Activated CD4-positive, alpha-beta T cell treated with anti-CD3 and anti-CD28 coated beads for 24 hours (primary cell): ENCODE measurements around the gene RHD.
"Not testable (repeated sequence)": the region's sequence is repeated elsewhere in the genome, so short reads cannot be mapped to it uniquely, and the experiment has no call there.

Experiments
- DNase-seq, 2 donors: peaks; one replicate each; pipeline ENCODE4 v3.0.0-alpha.2; 2020; ENCODE audit warnings: low read depth in 2 of 2

RHD gene

GRCh38 chr1:25272238-25272637 lies at the start of gene RHD:
Gene RHD, plus strand, starts transcription at chr1:25272509. Its CDS starts 39 bp downstream, at chr1:25272548.
- not testable (repeated sequence) for DNase-seq

- DNase-seq: no peak
These were observed 49.7 kb upstream of the RHD start for GRCh38 chr1:25222606-25223005.

DNA sequence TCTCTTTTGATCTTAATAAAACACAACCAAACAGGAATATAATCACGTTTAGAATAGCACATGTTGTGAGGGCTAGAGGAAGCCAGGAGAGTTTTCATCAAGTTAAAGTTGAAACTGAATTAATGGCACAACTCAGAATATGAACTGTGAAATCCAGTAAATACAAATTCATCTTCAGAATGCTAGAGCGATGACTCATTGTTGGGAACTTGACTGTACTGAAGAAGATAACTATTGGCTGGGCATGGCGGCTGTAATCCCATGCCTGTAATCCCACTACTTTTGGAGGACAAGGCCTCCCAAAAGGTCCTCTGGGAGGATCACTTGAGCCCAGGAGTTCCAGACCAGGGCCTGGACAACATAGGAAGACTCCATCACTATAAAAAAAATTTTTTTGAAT lies 48.8 kb upstream of the RHD start:
- DNase-seq: no peak

- DNase-seq: peak; percentile 83 to 87
These were observed 40.1 kb upstream of the RHD start, which contains the start of gene SYF2 for GRCh38 chr1:25232027-25232865. Gene SYF2, minus strand, starts transcription at chr1:25232502. Its CDS starts 35 bp downstream, at chr1:25232467.

- DNase-seq: peak in 1 of 2 donors; percentile 45
These were observed 39.2 kb upstream of the RHD start for GRCh38 chr1:25232866-25233784.

DNA sequence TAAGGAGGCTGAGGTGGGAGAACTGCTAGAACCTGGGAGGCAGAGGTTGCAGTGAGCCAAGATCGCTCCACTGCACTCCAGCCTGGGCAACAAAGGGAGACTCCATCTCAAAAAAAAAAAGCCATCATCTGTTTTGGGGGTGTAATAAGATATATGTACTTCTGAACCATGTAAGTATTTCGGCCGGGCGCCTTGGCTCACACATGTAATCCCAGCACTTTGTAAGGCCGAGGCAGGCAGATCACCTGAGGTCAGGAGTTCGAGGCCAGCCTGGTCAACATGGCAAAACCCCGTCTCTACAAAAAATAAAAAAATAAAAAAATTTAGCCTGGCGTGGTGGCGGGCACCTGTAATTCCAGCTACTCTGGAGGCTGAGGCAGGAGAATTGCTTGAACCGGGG lies 36.9 kb upstream of the RHD start:
- not testable (repeated sequence) for DNase-seq

- DNase-seq: not testable (repeated sequence)
These were observed 36.0 kb upstream of the RHD start for GRCh38 chr1:25236261-25236660.

GRCh38 chr1:25238046-25238445 lies 34.3 kb upstream of the RHD start:
- no peak for DNase-seq

- peak; percentile 82 to 91 for DNase-seq
These were observed 32.4 kb upstream of the RHD start for GRCh38 chr1:25239681-25240541.

DNA sequence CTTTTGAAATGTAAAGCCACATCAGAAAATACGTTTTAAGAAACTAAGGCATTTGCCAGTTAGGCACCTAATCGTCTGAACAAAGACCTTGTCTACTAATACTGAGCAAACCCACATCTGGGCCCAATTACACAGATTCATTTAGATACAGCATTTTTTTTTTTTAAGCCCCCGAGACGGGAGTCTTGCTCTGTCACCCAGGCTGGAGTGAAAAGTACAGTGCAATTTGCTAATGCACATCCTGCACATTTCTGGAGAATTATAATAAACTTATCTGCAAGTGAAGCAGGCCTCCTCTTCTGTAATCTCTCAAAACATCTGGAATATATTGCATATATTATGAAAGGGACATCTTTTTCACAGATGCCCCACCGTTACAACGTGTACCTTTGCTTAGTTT lies 28.4 kb upstream of the RHD start:
- no peak for DNase-seq

DNA sequence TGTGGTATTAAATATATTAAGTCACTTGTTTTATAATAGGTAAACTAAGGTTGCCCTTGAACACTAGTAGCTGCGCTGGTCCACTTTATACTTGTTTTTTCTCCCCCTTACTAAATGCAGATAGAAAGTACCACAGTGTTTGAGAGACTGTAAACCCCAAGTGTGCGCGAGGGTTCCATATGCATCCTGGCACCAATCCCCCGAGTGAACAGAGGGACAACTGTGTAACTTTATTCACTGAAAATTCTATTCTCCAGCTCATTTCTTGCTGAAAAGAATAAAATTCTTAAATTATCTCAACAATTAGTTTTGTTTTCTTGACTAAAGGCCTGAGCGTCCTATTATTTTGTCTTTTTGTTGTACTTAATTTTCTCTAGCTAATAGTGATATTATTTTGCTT lies 26.9 kb upstream of the RHD start:
- no peak for DNase-seq

DNA sequence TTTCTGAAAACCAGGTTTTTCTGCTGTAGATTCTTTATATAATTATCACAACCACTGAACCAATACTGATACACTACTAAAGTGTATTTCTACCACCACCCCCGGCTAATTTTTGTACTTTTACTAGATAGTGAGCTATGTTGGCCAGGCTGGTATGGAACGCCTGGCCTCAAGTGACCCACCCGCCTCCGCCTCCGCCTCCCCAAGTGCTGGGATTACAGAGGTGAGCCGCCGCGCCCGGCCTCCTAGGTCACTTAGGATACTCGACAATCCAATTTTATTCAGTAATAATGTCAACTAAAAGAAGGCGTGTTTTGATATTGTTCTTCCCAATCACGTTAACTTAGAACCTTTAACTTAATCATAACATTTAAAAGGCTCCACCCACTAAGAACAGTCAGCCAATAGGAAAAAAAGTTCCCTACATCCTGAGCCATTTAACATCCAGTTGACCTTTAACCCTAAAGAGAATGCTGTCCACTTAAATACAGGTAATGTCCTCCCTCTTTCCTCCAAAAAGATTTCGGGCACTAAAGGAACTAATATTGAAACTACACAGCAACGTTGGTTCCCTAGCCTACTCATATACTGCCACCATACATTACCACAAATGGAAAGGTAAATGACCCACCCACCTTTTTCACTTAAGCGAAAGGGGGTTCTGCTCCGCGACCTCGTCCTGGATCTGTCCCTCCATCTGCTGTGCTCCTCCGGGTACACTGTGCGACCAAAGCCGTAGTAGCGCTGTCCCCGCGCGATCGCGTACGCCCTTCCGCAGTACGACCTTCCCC lies 26.3 kb upstream of the RHD start:
- DNase-seq: no peak

DNA sequence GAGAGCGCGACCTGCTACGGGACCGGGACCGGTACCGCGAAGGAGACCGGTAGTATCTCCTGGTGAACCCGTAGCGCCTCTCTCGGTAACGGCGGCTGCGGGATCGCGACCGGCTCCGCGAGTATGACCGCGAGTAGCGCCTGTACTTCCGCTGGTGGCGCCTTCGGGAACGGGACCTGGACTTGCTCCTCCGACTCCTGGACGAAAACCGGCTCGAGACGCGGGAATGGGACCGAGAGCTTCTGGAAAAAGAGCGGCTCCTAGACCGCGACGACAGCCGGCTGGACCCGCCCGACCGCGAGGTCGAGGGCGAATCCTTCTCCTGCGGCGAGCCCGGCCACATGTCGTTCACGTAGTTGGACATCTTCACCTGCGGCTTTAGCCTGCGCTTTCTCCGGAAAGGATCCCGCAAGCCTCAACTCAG lies 25.7 kb upstream of the RHD start:
- DNase-seq: no peak

DNA sequence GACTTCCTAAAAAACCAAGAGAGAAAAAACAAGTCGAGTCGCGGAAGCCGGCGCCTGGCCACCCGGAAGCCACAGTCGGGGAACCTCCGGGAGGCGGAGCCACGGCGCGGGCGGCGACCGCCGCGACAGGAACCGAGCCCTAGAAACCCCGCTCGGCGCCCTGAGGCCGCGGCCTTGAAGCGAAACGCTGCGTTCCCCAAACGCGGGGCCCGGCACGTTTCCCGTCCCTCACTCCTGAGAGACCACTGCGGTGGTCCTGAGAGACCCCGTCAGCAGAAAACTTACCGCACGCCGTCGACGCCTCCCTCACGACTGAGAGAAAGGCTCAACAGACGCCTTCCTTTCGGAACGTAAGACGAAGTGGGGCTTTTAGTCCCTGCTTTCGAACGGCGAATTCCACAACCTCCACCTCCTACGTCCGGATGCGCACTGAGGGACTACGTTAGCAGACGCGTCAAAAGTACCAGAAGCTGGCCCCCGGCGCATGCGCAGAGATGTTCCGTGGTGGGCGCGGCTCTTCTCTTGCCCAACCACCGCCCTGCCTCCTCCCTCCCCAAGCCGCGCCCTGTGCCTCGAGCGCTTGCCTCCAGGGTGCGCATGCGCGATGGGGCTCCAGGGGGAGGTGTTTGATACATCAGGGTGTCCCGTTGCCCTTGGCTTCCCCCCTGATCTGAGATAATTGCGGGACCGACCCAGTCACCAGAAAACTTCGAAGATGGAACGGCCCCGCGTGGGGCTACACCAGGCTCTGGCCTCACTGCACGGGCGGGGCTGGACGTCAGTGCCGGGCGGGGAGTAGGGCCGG lies 25.1 kb upstream of the RHD start, which contains the start of gene RSRP1:
Gene RSRP1, minus strand, starts transcription at position 431 of the 805 bp plus-strand sequence. CDS start 491 bp downstream, outside the sequence.
- DNase-seq: peak; percentile 99 to 100

GRCh38 chr1:25247829-25248754 lies 24.2 kb upstream of the RHD start:
- DNase-seq: no peak

- no peak for DNase-seq
These were observed 18.4 kb upstream of the RHD start for GRCh38 chr1:25253911-25254310.

- DNase-seq: no peak
These were observed 16.4 kb upstream of the RHD start for GRCh38 chr1:25255706-25256577.

DNA sequence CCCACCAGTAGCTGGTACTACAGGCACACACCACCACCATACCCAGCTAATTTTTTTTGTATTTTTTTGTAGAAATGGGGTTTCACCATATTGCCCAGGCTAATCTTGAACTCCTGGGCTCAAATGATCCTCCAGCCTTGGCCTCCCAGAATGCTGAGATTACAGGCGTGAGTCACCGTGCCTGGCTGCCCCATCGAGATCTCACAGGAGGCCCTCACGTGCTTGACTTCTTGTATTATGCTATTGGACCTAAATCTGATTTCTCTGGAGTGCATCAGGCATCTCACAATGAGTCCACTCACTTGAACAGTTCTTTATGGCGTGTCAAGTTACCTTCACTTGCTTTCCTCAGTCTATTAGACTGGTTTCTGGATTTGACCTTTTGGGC lies 15.7 kb upstream of the RHD start:
- DNase-seq: no peak
